Adrenal gland (tissue), 12 donors: ENCODE measurements around the gene ORAI2. TPM values are rescaled to one million over a fixed set of nuclear protein-coding genes. Genes with fewer than 3 reads are reported as not detected.
A peak's percentile ranks its signal among the peaks of the same experiment; 100 is the strongest.
"Not testable (repeated sequence)": the region's sequence is repeated elsewhere in the genome, so short reads cannot be mapped to it uniquely, and the experiment has no call there.

Source experiments
- DNase-seq, 7 donors: peaks; one replicate each; pipeline ENCODE4 v3.0.0-alpha.2; 2019 to 2020
- H3K27ac ChIP-seq, 5 donors: fragments of 200-600 bp; sonication (generic) in 4 of 5; 1 replicate in 3 of 5; 2 replicates in 2 of 5; pipeline versions ENCODE4 v1.5.1 to v1.8.0; 2016 to 2020; ENCODE audit warnings: mild to moderate bottlenecking in 1 of 5
- H3K27me3 ChIP-seq: fragments of 200-600 bp; 2 replicates; pipeline ENCODE4 v1.8.0; 2021
- H3K36me3 ChIP-seq, 2 donors: fragments of 200-600 bp; replicated peaks in 1 of 2; 1 replicate in 1 of 2; 2 replicates in 1 of 2; pipeline versions ENCODE4 v1.5.1 to v1.8.0; 2018 to 2022
- H3K4me1 ChIP-seq, 2 donors: fragments of 200-600 bp; replicated peaks in 1 of 2; 1 replicate in 1 of 2; 2 replicates in 1 of 2; pipeline versions ENCODE4 v1.5.1 to v1.8.0; 2018 to 2021
- H3K4me3 ChIP-seq, 4 donors: fragments of 200-600 bp; sonication (generic) in 3 of 4; one replicate each; pipeline ENCODE4 v1.5.1; 2016 to 2018
- H3K9me3 ChIP-seq, 3 donors: fragments of 200-600 bp; sonication (generic) in 1 of 3; replicated peaks in 1 of 3; 1 replicate in 2 of 3; 2 replicates in 1 of 3; pipeline versions ENCODE4 v1.5.1 to v1.8.0; 2016 to 2021
- POLR2A ChIP-seq, 2 donors: fragments of 450-650 bp; IDR thresholded peaks; one replicate each; pipeline ENCODE4 v1.6.1; 2017; ENCODE audit warnings: antibody characterized with exemption in 2 of 2, mild to moderate bottlenecking in 2 of 2, moderate library complexity in 1 of 2
- WGBS, 4 donors: extraction: QIAGEN DNeasy Blood & Tissue Kit in 2 of 4; methylation state at CpG; one replicate each; pipeline versions ENCODE4 v1.1.5 to v1.1.7; 2013 to 2017; 5-methylcytosine and 5-hydroxymethylcytosine counted together
- intact Hi-C, 2 donors: fragments of 100-400 bp; cut with DNase I; formaldehyde crosslinking; loops; one replicate each; pipeline versions ENCODE4 v1.14.1 to v1.15.0; 2022 to 2023
- polyA plus RNA-seq, 3 donors: library from polyadenylated mRNA; stranded (reverse); fragments of 200-250 nt in 2 of 3; fragments of 350-450 nt in 1 of 3; fragmentation: Illumina TruSeq in 1 of 3; extraction: RNeasy Lipid Tissue Mini Kit (QIAGEN cat#74804) in 1 of 3; gene quantifications; one replicate each; pipeline ENCODE4 v1.2.3, GENCODE V29; 2013 to 2014
- total RNA-seq, 9 donors: library from RNA; depleted of rRNA in 4 of 9; stranded (reverse); fragments of >200 nt in 4 of 9; fragments of 120-200 nt in 1 of 9; fragmentation: NEBNext Ultra II Directional in 1 of 9; extraction: Animal tissue kit (Norgen Biotek cat#: 25700) in 1 of 9; gene quantifications; one replicate each; pipeline versions ENCODE4 v1.1.0 to v1.2.4, GENCODE V29; 2013 to 2023
- TF ChIP-seq, protein P1 (sequence below), 6 experiments: fragments of 450-650 bp in 4 of 6; fragments of 200-600 bp in 2 of 6; sonication (generic) in 1 of 6; IDR thresholded peaks; 1 replicate in 5 of 6; 2 replicates in 1 of 6; pipeline versions ENCODE4 v1.5.1 to v1.8.0; 2016 to 2021; ENCODE audit warnings: antibody characterized with exemption in 6 of 6, mild to moderate bottlenecking in 2 of 6, moderate library complexity in 1 of 6
- donor health status: healthy with polysubstance abuse.
- donor health status: Bipolar disorder and iron deficiency.
- donor health status: DM: yes; HTN: yes; CAD: no.
- donor health status: DM: no; HTN: no; CAD: no.
- donor health status: DM: no; HTN: no; CAD: no.
- donor health status: DM: yes; HTN: yes; CAD: no.

Gene ORAI2
- total and polyA plus RNA-seq, 12 donors = 6.9 to 110 (median 32.1) TPM

DNA sequence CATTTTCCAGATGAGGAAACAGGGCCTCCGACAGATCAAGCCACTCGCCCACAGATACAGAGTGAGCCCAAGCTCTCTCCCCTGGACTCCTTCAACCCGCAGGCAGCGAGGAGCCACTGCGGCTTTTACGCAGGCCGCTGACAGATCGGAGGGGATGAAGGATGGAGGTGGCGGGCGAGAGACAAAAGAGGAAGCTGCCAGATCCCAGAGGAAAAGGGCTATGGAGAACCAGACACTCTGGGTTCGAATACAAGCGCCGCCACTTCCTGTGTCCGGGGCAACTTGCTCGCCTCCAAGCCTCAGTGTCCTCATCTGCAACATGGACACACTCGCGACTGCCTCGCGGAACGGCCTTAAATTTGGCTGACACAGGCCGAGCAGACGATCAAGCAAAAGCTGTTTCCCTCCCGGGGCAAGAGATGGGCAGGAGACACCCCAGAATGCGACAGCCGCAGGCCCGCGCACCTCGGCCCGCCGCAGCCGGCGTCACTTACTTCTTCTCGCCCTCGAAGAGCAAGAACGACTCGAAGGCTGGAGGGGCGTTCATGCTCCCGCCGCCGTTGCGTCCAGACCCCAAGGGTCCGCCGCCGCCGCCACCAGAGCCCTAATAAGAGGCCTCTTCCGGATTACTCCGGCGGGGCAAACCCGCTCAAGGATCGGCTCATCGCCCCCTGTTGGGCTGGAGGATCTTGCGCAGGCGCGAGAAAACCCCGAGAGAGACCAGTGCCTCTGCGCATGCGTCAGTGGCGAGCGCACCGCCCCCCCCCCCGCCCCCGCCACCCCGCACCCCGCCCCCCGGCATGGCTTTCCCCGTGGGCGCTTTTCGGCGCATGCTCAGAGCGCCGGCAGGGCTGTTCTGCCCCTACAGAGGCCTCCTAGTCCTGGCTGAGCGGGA, 45.2 kb downstream of the ORAI2 start, which contains the start of gene POLR2J:
Gene POLR2J, minus strand, starts transcription at position 609 of the 895 bp plus-strand sequence. Its CDS starts 62 bp downstream, at position 547.
- 0 to 1% (median 0%) methylated on average over 8 to 36 of the region's 72 CpGs; no CpG with 5 or more reads in 1 of the 4 donors for WGBS, 4 donors
- Histone ChIP-seq H3K4me3 (peak within 1 kb of the TSS in 3 of 4 donors; percentile 37 to 58 (median 56)), H3K27ac (peak within 1 kb of the TSS in 2 of 5 donors; percentile 68 to 77)

DNA sequence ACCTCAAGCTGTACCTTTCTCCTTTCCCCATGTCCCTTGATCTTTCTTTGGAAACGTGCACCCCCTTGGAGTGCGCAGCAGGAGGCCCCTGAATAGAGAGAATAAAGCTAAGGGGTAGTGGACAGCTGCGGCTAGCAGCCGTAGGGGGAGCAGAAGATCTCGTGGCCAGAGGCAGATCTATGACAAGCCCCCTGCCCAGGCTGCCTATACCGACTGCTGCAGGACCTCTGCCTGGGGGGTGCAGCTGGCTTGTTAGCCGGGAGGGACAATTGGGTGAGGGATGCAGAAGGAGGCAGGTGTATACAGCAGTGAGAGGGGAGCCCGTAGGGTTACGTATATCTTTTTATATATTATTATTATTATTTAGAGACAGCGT, 45.8 kb downstream of the ORAI2 start:
- intact Hi-C loops, H3K4me3 ChIP-seq, H3K9me3 ChIP-seq, H3K4me1 ChIP-seq, DNase-seq, H3K27ac ChIP-seq, H3K27me3 ChIP-seq, H3K36me3 ChIP-seq: not testable (repeated sequence)
- 0% methylated on average over 2 of the region's 10 CpGs; no CpG with 5 or more reads in 2 of the 4 donors for WGBS, 4 donors

More for the DNA sequence above, 45.2 kb downstream of the ORAI2 start, which contains the start of gene POLR2J:
- peak; percentile 85 to 95 (median 91) for DNase-seq
- H3K4me1 ChIP-seq, H3K27me3 ChIP-seq, H3K9me3 ChIP-seq, intact Hi-C loops, H3K36me3 ChIP-seq: not testable (repeated sequence)
- TF ChIP-seq, protein P1, sequence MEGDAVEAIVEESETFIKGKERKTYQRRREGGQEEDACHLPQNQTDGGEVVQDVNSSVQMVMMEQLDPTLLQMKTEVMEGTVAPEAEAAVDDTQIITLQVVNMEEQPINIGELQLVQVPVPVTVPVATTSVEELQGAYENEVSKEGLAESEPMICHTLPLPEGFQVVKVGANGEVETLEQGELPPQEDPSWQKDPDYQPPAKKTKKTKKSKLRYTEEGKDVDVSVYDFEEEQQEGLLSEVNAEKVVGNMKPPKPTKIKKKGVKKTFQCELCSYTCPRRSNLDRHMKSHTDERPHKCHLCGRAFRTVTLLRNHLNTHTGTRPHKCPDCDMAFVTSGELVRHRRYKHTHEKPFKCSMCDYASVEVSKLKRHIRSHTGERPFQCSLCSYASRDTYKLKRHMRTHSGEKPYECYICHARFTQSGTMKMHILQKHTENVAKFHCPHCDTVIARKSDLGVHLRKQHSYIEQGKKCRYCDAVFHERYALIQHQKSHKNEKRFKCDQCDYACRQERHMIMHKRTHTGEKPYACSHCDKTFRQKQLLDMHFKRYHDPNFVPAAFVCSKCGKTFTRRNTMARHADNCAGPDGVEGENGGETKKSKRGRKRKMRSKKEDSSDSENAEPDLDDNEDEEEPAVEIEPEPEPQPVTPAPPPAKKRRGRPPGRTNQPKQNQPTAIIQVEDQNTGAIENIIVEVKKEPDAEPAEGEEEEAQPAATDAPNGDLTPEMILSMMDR (IDR thresholded peaks at IDR 0.05) = peak in 5 of 6 experiments; percentile 25 to 58 (median 42)
- peak in 1 of 2 donors; percentile 71 for TF ChIP-seq POLR2A (IDR thresholded peaks at IDR 0.05)

DNA sequence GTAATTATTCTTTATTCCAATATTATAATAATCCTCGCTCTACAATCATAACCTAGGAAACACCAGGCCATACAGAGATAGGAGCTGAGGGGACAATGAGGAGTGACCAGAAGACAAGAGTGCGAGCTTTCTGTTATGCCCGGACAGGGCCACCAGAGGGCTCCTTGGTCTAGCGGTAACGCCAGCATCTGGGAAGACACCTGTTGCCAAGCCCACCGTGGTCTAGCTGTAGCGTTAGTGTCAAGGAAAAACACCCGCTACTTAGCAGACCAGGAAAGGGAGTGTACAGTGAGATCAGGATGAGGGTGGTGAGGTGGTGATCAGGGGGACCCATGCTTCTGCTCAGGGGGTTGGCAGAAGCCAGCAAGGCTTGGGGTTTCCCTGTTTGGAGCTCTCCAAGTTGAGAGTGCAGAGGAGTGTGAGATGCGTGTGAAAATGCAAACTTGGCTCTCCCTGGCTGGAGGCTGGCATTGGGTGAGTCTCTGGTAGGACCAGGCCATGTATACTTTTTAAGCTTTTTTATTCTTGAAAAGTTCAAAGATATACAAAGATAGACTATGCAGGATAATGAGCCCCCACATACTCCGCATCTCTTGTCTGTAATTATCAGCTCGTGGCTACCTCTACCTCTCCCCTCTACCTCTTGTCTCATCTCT, 46.7 kb downstream of the ORAI2 start:
- peak; percentile 38 to 79 (median 64) for DNase-seq
- TF ChIP-seq, protein P1 (IDR thresholded peaks at IDR 0.05) = peak in 5 of 6 experiments; percentile 21 to 62 (median 51)
- H3K27ac ChIP-seq, intact Hi-C loops, H3K27me3 ChIP-seq, H3K36me3 ChIP-seq, H3K4me1 ChIP-seq, H3K4me3 ChIP-seq, H3K9me3 ChIP-seq: not testable (repeated sequence)
- 2 to 11% (median 3%) methylated on average over 5 to 8 of the region's 11 CpGs for WGBS, 4 donors

DNA sequence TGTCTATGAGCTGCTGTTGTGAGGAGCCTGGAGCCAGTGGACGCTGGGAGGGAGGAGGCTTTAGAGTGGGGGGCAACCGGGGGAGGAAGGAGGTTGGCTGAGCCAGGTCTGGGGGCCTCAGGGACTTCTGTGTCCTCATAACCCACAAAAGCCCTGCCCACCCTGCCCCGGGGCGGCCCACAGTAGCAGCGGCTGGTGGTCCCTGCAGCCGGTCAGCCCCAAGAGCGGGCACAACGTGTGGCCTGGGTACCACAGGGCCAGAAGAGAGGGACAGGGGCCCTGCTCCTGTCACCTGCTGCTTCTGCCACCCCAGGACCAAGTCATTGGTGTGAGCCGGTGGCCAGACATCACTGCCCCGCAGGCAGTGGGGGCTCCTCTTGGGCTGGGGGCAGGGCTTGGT, 48.6 kb downstream of the ORAI2 start:
- WGBS, 4 donors = no CpG with 5 or more reads among the region's 10 CpGs
- intact Hi-C loops, H3K9me3 ChIP-seq, H3K36me3 ChIP-seq, H3K27me3 ChIP-seq, DNase-seq, H3K4me3 ChIP-seq, H3K4me1 ChIP-seq, H3K27ac ChIP-seq: not testable (repeated sequence)

DNA sequence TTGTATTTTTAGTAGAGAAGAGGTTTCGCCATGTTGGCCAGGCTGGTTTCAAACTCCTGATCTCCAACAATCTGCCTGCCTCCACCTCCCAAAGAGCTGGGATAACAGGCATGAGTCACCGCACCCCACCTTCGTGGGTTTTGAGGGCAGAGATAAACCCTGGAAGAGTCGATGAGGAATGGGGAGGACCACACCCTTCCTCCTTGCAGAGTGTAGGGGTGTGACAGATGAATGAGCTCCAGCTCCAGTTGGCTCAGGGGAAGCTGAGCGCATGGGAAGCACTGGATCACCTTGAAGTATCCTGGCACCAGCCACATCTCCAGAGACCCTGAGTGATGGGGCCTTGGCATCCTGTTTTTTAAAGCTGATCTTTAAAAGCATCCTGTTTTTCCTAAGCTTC, 50.9 kb downstream of the ORAI2 start:
- H3K27me3 ChIP-seq, H3K4me3 ChIP-seq, DNase-seq, H3K36me3 ChIP-seq, H3K4me1 ChIP-seq, H3K9me3 ChIP-seq, intact Hi-C loops, H3K27ac ChIP-seq: not testable (repeated sequence)
- WGBS, 4 donors = no CpG with 5 or more reads among the region's 5 CpGs

DNA sequence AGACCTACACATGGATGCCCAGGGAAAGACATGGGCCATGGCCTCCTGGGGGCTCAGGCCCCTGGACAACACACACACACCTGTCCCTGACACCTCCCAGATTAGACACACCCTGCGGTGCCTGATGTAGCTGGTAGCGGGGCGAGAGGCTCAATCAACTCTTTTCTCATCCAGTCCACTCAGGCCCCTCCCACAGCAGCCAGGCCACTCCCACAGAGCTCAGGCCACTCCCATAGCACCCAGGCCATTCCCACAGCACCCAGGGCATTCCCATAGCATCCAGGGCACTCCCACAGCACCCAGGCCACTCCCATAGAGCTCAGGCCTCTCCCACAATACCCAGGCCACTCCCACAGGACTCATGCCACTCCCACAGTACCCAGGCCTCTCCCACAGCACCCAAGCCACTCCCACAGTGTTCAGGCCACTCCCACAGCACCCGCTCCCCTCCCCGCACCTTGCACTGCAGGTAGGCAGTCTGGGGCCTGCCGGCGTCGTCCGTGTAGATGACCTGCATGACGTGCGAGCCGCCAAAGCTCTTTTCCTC, 57.2 kb downstream of the ORAI2 start:
- H3K27me3 ChIP-seq, intact Hi-C loops: not testable (repeated sequence)
- DNase-seq = peak; percentile 27 to 78 (median 55)

DNA sequence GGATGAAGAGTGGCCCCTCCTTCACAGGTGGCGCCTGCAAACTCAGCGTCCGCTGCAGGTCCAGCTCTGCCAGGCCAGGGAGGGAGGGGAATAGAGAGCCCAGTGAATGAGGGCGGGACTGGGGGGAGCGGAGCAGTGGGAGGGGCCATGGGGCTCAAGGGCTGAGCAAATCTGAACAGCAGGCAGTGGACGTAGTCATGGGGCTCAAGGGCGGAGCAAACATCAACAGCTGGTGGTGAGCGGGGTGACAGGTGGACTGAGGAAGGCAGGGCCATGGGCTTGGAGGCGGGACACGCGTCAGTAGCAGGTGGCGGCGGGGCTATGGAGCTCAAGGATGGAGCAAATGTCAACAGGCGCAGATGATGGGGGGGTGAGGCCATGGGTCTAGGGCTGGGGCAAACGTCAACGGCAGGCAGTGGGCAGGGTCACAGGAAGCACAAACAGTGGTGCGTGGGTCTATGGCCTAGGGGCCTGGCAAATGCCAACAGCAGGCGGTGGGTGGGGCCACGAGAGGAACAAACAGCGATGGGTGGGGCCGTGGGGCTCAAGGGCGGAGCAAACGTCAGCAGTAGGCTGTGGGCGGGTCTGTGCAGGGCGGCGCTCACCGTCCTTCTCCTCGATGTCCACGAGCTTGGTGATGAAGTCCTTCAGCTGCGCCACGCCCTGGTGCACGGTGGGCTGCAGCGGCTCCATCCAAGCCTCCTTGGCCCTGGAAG, 60.0 kb downstream of the ORAI2 start:
- WGBS, 4 donors = 70% methylated on average over 2 of the region's 33 CpGs; no CpG with 5 or more reads in 3 of the 4 donors
- peak in 2 of 7 donors; percentile 20 to 61 for DNase-seq
- H3K4me1 ChIP-seq, H3K27me3 ChIP-seq, H3K9me3 ChIP-seq, H3K27ac ChIP-seq, H3K4me3 ChIP-seq, intact Hi-C loops, H3K36me3 ChIP-seq: not testable (repeated sequence)

More for the DNA sequence above, 57.2 kb downstream of the ORAI2 start:
- not testable (repeated sequence) for H3K4me3 ChIP-seq, H3K36me3 ChIP-seq, H3K9me3 ChIP-seq, H3K4me1 ChIP-seq, H3K27ac ChIP-seq
- 85 to 95% (median 87%) methylated on average over 2 to 3 of the region's 12 CpGs; no CpG with 5 or more reads in 1 of the 4 donors for WGBS, 4 donors

DNA sequence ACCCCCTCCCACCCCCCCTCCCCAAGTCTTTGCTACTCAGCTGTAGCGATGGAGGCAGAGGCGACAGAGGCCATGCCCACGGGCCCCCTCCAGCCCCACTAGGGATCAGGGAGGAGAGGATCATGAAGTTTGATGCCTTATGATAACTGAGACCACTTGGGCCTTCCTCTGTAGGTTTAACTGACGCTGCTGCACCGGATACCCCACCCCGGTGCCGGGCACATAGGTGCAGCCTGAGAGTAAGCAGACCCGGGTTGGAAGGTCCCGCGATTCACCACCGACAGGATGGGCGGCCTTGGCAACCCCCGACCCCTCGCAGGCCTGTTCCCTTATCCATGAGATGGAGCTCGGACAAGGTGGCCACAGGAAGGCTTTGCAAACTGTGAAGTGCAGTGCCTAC, 60.7 kb downstream of the ORAI2 start:
- H3K4me1 ChIP-seq, H3K27ac ChIP-seq, intact Hi-C loops, H3K27me3 ChIP-seq, H3K9me3 ChIP-seq, H3K4me3 ChIP-seq, H3K36me3 ChIP-seq: not testable (repeated sequence)
- DNase-seq = peak in 3 of 7 donors; percentile 18 to 53 (median 29)
- 47 to 48% methylated on average over 5 to 6 of the region's 15 CpGs; no CpG with 5 or more reads in 2 of the 4 donors for WGBS, 4 donors
